GM10248 (cell line): ENCODE data around the gene ZBTB17.

Experiments used
- CTCF ChIA-PET: fragments of 300-600 bp; sonication (Branson Sonifier 250); formaldehyde crosslinking; extraction: SDS; loops from one replicate; lab custom pipeline; 2021; ENCODE audit warnings: antibody characterized with exemption; lab: Yijun Ruan, JAX
- POLR2A ChIA-PET: fragments of 350-650 bp; sonication (Branson Sonifier 250); formaldehyde crosslinking; extraction: SDS; loops from one replicate; lab custom pipeline; 2020; ENCODE audit warnings: antibody characterized with exemption; lab: Yijun Ruan, JAX
- DNase-seq: peaks from one replicate; pipeline ENCODE4 v3.0.0; 2012; ENCODE audit errors: extremely low spot score
- TF ChIP-seq, protein P1 (sequence below): IDR thresholded peaks from 2 replicates; pipeline ENCODE4 v1.5.1; 2012; ENCODE audit warnings: mild to moderate bottlenecking, low read depth; ENCODE audit errors: extremely low read depth, missing control alignments, control extremely low read depth

ZBTB17 gene

DNA sequence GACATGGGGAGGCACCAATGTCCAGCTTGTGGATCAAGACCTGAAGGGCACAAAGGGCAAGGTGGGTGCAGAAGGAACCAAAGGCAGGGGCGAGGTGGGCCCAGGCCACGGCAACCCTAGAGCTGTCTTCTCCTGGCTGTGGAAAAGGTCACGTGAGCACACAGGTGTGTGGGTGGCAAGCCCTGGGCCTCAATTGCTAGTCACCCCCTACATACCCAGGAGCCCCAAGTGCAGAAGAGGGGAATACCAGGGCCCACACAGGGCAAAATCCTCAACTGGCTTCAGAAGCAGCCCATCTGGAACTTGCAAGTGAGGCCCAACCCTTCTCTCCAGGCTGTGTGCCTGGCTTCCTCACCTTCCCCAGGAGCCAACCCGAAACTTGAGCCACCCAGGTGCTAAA is 25.6 kb downstream of the ZBTB17 start:
- CTCF ChIA-PET, result interaction anchor here (0.9 to 3.0 kb wide), 7 partner anchors 9 to 158 kb away, joined by 3 to 9 read pairs (median 5); partner anchors contain the start of gene ZBTB17
- peak; percentile 31 for DNase-seq
- POLR2A ChIA-PET, result interaction anchor here (0.7 kb wide), 1 partner anchor 25 kb away, joined by 3 read pairs; the partner anchor contains the start of gene ZBTB17
- TF ChIP-seq, protein P1, sequence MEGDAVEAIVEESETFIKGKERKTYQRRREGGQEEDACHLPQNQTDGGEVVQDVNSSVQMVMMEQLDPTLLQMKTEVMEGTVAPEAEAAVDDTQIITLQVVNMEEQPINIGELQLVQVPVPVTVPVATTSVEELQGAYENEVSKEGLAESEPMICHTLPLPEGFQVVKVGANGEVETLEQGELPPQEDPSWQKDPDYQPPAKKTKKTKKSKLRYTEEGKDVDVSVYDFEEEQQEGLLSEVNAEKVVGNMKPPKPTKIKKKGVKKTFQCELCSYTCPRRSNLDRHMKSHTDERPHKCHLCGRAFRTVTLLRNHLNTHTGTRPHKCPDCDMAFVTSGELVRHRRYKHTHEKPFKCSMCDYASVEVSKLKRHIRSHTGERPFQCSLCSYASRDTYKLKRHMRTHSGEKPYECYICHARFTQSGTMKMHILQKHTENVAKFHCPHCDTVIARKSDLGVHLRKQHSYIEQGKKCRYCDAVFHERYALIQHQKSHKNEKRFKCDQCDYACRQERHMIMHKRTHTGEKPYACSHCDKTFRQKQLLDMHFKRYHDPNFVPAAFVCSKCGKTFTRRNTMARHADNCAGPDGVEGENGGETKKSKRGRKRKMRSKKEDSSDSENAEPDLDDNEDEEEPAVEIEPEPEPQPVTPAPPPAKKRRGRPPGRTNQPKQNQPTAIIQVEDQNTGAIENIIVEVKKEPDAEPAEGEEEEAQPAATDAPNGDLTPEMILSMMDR, result no peak

DNA sequence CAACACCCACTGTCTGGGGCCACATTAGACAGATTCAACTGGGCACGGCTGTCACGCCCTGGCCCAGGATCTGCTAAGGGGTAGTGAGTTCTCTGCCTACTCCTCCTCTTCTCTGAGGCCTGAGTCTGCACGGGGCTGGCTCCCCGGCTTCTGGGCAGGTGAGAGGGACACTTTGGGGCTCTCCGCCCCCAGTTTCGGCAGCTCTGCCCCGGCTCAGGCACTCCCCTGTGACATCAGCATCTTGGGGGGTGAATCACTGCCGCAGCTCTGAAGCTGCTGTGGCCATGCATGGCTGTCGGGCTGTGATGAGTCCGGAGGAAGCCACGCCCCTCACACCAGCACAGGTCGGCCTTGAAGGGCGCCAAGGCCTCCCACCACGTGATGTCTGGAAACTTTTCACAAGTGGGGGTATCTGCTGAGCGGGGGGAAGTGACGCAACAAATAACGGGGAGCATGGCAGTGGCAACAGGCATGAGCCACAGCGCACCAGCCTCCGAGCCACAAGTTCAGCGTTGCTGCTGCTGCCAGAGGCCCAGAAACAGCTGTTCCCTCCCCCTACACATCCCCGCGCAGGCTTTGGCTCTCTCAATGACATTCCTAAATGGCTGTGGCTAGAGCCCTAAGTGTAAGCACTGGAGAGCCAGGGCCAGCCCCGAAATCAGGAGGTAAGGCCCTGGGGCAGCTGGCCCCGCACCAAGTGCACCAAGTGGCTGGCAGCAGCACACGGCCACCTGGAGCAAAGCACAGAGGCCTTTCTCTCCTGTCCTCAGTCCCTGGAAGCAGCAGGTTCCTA is 26.3 kb downstream of the ZBTB17 start:
- TF ChIP-seq, protein P1, result no peak
- DNase-seq, result peak; percentile 92
- POLR2A ChIA-PET, result interaction anchor here (0.7 to 1.0 kb wide), 2 partner anchors 17 to 26 kb away, joined by 3 to 6 read pairs; partner anchors contain the start of gene ZBTB17
- CTCF ChIA-PET, result interaction anchor here (0.9 to 3.0 kb wide), 5 partner anchors 9 to 45 kb away, joined by 3 to 9 read pairs (median 8); partner anchors contain the start of gene ZBTB17

DNA sequence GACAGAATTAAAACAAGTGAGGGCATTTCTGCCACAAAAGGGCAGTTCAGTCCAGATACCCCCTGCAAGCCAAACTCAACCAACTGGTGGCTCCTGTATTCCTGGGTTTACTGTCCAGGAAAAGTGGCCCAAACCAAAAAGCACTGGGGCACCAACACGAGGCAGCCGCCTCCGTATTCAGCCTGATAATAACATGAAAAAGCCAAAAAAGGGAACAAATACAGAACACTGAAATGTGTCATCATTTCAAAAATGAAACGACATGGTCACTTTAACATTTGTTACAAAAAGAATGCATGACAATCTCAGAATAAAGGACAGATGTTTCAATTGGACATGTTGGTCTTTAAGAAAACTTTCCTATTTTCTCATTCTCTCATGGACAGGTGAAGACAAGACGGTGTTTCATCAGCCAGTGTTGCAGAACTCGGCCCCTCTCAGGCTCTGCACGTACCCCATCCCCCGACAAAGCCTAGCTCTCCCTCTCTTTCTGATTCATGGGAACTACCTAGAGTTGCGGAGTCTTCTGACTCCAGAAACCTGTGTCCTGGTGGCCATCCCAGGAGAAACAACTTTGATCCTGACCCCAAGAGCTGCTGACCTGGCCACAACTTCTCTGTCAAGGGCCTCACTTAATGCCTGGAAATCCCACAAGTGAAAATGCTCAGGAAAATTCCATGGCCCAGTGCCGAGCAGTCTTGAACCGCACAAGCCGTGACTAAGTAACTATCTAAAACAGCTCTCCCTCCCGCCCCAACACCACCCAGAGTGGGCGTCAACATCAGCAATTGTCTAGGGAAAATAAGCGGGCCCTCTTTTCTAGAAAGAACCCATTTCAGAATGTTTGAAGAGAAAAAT is 27.1 kb downstream of the ZBTB17 start:
- peak; percentile 68 for DNase-seq
- TF ChIP-seq, protein P1, result no peak
- ChIA-PET POLR2A (interaction anchor here (1.0 kb wide), 1 partner anchor 17 kb away, joined by 6 read pairs; no protein-coding TSS in a partner anchor), CTCF (interaction anchor here (1.4 to 3.0 kb wide), 3 partner anchors 10 to 27 kb away, joined by 5 to 9 read pairs (median 9); partner anchors contain the start of gene ZBTB17)

DNA sequence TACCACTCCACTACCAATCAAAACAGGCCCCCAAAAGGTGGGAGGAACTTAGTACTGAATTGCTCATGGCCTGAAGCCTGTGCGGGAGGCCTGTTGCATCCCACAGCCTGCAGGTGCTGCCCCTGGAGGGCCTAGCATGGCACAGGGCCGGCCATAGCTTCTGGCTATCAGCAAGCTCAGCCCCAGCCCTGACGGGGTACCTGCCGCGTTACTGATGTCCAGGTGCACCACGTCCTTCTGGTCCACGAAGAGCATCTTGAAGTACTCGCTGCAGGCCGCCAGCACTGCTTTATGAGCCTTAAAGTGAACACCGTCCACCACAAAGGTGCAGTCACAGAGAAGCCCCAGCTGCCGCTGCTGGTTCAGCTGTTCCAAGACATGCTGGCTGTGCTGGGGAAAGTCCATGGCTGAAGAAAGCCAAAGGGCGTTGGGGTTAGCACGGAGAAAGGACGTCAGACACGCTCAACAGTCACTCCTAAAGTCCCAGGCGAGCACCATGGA is 27.8 kb downstream of the ZBTB17 start:
- ChIA-PET CTCF (interaction anchor here (1.9 to 3.0 kb wide), 2 partner anchors 11 to 27 kb away, joined by 9 read pairs; partner anchors contain the start of gene ZBTB17), POLR2A (no interaction called here)
- TF ChIP-seq, protein P1, result no peak
- DNase-seq, result peak; percentile 50

DNA sequence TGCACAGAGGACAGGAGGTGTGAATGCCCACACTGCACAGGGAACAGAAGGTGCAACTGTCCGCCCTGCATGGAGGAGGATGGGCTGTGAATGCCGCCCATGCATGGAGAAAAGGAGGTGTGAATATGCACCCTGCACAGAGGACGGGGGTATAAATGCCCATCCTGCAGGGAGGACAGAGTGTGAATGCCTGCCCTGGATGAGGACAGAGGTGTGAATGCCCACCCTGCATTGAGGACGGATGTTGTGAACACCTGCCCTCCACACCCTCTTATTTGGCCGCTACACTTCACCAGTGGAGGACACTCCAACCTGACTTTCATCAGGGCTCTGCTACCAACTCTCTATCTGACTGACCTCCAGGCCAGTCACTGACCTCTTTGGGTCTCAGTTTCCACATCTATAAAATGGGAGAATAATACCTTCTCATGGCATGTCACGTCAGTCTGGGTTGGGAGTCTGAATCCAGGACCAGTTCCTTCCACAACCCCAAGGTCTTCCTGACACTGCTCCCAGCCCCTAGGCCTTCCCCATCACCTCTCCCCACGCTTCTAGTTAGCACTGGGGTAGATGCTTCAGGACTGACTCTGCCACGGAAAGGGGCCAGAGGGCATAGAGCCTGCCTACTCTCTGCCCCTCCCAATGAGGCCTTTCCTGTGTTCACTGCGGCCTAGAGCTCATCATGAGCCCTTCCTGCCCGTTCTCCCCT is 28.4 kb downstream of the ZBTB17 start:
- ChIA-PET CTCF (interaction anchor here (3.0 kb wide), 1 partner anchor 12 kb away, joined by 9 read pairs; no protein-coding TSS in a partner anchor), POLR2A (no interaction called here)
- DNase-seq, result no peak
- TF ChIP-seq, protein P1, result no peak
